ENCODE measurements around the gene PCBP4. TPM values are rescaled to one million over a fixed set of nuclear protein-coding genes. Genes with fewer than 3 reads are reported as not detected.

Gene PCBP4
- total RNA-seq, 1 experiment from 2014 or later, result 65.7 TPM

DNA sequence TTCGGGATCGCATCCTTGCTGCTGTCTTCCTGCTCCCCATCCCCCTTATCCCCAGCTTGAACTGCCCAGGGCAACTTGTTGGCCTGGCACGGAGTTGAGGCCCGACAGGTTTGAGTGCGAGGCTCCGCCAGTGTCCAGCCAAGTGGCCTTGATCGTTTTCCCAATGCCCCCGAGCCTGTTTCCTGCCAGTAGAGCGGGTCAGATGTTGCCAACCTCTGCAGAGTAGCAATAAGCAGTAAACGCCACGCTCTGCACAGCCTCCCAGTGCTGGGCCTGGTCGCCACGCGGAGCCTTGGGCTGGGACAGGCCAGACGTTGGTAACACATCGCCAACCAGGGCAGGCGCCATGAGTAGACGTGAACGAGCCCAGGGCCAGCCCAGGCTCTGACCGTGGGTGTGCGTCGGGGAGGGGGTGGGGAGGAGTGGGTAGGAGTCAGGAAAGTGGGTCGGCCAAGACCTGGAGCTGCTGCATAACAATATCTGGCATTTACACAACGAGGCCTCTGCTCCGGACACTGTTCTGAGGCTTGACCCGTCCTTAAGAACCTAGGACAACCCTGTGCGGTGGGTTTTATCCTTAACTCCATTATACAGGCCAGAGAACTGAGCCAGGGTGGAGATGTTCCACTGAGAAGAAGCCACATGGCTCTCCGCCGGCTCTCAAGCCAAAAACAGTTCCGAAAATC, 7.2 kb upstream of the PCBP4 start:
- peak; percentile 44 for DNase-seq (ENCODE audit: low read depth)

GRCh38 chr3:51971350-51971749, 4.1 kb upstream of the PCBP4 start:
- no peak for DNase-seq (ENCODE audit: low read depth)

GRCh38 chr3:51970606-51971300, 3.5 kb upstream of the PCBP4 start:
- no peak for DNase-seq (ENCODE audit: low read depth)

DNA sequence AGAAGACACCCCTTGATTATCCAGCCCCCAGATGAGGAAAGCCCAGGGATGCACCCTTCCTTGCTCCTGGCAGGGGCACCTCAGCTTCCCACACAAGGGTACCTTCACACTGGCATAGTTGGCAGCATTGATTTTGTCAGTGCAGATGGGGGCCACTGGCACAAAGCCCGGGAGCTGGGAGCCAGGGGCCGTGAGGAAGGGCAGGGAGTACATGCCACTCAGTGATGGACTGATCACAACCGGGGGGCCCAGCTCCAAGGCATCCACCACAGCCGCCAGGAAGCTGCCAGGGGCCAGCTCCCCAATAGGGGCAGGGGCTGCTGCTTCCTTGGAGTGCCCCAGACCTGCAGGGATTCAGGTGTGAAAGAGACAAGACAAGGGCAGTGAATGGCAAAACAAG, 2.6 kb upstream of the PCBP4 start:
- no peak for DNase-seq (ENCODE audit: low read depth)

DNA sequence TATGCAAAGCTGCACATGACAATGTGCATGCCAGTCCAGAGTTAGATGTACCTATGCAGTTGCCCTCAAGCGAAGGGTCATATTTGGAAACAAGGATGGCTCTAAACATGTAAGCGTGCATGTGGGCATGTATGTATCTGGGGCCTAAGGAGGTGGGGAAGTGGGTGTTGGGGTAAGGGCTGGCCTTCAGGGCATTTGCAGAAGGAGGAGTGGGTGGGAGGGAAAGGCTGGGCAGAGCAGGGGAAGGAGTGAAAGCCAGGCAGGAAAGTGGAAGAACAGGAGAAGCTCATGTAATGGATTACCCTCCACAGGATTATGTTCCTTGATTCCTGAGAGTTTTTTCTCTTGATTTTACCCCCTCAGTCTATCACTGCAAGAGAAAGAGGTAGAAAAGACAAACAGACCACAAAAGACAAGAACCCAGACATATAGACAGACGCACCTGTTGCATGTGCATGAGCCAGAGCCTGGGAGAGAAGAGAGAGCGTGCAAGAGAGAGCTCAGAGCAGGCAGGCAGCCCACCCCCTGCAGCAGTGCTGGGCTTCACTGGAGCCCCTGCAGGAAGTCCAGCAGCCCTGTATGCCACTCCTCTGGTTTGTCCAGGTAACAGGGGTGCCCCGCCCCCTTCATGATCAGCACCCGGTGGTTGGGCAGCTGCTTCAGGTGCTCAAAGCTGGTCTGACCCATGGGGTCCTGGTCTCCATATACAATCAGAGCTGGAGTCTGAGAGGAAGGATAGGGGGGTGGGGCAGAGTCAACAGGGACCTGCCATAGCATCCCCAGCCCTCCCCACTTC, 1.8 kb upstream of the PCBP4 start:
- DNase-seq (ENCODE audit: low read depth), result no peak

DNA sequence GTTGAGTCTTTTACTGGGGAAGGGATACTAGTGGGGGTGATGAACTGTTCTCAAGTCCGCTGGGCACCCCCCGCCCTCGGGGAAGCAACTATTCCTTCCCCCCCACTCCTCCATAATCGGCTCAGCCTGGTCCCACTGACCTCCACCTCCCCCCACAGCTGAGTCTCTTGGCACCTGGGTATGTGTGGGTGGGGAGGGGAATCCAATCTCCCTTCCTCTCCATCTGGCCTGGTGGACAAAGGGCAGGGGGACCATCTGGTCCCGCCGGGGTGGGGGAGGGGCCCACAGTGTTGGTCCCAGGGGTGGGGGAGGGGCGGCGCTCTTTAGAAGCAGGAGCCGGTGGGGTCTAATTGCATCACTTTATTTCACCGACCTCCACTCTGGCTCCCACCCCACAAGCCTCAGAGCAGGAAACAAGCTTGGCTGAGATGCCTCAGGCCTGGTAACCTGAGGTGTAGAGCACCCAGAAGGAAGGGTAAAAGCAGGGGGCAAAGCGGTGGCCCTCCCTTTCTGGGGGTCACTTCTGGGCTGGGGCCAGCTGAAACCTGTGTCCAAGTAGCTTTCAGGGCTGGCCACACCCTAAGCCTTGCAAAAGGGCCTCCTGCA, 1.0 kb upstream of the PCBP4 start:
- DNase-seq (ENCODE audit: low read depth), result peak; percentile 33

- no peak for DNase-seq (ENCODE audit: low read depth)
Observed at GRCh38 chr3:51966922-51967383, 301 bp downstream of the PCBP4 start.

GRCh38 chr3:51966486-51966885, 768 bp downstream of the PCBP4 start:
- DNase-seq (ENCODE audit: low read depth), result no peak

DNA sequence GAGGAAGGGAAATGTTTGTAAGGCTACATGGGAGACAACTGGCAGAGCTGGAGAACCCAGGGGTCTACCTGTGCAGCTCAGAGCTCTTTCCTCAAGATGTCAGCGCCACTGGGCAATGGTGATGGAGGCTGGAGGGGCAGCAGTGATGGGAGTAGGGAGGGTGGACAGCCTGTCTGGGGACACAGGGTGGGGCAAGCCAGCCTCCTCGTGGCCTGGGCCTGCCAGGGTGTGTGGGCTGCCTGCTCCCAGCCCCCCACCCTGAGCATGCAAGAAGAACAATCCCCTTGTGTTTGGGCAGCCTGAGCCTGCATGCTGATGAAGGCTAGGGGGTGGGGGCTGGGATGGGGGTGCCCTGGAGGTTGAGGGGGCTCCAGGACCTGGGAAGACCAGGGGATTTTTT, 1.2 kb downstream of the PCBP4 start:
- no peak for DNase-seq (ENCODE audit: low read depth)

- no peak for DNase-seq (ENCODE audit: low read depth)
Observed at GRCh38 chr3:51964521-51964920, 2.7 kb downstream of the PCBP4 start.

- no peak for DNase-seq (ENCODE audit: low read depth)
Observed at GRCh38 chr3:51963951-51964451, 3.3 kb downstream of the PCBP4 start.

DNA sequence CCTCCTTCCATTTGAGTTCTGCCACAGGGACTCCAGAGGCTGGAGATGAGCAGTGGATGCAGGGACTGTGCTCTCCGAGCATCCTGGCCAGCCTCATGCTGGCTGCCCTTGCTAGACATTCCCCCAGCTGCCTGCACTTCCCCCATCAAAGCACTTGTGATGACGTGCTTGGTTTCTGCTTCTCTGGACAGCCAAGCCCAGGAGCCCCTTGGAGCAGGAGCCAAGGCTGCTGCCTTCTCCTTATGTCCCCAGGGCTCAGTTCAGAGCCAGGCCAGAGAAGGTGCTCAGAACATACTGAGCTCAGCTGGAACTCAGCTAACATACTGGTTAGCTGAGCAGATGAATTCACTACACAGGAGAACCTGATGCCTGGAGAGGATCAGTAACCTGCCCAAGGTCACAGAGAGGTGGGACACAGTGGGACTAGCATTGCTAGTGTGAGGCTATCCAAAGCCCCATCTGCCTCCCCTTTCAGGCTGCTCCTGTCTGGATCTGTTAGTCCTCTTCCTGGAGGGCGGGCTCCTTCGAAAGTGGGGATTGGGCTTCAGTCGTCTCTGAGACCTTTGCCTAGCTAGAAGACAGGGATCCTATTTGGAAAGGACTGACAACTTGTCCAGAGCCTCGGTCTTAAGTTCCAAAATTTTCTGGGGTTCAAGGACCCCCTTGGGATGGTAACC, 4.3 kb downstream of the PCBP4 start:
- no peak for DNase-seq (ENCODE audit: low read depth)

DNA sequence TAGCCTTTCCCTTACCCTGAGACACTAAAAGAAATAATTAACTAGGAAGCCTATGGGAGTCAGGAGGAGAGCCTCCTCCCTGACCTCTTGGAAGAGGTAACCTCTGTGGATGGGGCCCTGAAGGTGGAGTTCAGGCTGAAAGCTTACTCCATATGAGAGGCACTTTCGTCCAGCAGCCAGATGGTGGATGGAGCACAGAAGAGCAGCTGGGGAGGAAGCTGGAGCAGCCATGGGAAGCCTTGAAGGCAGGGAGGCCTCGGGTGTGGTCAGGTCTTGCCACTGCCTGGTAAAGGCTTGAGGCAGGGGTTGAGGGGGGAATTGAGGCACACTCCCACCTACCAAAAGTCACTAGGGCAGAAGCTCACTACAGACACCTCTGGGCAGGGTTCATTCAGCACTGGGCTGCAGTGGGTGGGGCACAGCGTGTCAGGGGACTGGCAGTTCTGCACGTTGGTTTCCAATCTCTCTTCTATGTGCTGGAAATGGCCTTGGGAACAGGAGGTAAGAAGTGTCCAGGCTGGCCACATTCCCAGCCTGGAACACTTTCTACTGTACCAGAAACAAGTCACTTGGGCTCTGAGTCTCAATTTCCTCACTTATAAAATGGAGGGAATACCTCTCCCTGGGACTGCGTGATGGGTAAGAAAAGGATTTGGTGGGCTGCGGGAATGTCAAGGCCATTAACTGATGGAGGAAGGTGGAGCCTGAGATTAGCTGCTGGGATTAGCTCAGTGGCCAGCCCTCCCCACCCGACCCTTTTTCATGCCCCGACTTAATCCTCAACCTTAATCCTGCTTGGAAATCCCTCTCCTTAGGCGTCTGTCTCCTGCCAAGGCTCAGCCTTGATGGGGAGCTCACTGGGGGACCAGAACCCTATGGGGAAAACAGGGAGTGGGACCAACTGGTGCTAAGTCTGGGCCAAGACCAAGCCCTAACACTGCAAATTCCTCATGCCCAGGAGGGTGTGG, 5.4 kb downstream of the PCBP4 start:
- DNase-seq (ENCODE audit: low read depth), result no peak

DNA sequence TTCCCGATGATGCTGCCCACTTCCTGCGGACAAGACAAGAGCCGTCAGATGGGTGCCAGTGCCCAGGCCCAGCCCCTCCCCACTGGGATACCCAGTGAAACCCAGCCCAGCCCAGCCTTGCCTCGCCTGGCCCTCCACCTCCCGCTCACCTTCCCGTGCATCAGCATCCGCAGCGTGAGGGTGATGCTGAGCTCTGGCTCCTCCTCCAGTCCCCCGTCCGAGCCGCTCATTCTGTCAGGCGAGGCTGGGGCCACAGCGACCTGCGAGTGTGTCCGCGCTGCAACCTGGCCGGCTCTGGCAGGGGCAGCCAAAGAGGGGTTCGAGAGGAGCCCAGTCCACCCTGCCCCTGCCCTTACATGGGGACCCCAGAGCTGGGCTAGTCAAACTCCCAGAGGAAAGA, 6.2 kb downstream of the PCBP4 start:
- DNase-seq (ENCODE audit: low read depth), result no peak

DNA sequence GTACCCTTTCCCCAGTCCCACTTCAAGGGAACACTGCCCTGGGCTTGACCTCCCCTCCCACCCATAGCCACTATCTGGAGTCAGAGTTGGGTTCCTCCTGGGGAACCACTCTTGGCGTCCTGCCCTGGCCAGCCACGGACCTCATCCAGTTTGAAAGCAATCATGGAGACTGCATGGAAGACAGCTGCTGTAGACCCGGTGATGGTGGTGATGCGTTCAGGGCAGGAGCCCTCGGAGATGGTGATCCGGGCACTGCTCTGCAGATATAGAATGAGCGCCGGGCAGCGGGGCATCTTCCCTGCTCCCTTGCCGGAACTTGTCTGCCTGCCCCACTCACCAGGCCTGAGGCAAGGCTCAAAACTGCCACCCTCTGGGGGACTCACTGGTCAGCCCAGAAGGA, 6.9 kb downstream of the PCBP4 start:
- no peak for DNase-seq (ENCODE audit: low read depth)

- no peak for DNase-seq (ENCODE audit: low read depth)
Observed at GRCh38 chr3:51959651-51960050, 7.6 kb downstream of the PCBP4 start.

- no peak for DNase-seq (ENCODE audit: low read depth)
Observed at GRCh38 chr3:51958603-51959521, 8.4 kb downstream of the PCBP4 start.

DNA sequence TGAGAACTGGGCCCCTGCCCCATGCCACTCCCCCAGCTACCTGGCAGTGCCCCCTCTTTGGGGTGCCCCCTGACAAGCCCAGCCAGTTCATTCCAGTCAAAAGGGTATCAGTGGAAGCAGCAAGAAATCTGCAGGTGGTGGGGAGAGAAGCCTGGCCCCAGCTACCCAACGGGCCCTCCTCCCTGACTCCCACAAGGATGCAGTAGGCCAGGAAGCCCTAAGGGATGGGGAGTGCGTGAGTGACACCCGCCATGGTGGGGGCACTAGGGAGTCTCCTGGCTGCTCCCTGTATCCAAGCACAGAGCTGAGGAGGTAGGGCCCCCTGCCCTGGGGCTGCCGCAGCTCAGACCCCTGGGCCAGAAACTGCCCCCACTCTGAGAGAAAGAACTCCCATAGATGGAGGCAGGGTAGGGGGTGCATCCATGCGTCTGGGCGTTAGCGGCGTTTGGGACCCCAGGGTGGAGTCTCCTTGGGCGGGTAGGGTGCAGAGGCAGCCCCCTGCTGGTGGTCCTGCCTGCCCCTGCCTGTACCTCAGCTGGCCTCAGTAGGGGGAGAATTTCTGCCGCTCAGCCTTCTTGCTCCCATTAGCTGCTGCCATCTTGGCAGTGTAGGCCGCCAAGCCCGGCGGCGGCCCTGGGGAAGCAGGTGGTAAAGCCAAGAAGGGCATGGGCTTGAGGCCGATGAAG, 9.6 kb downstream of the PCBP4 start:
- DNase-seq (ENCODE audit: low read depth), result no peak
